GM06990 (cell line): ENCODE measurements around the gene WASHC4.
"Not testable (repeated sequence)": the region's sequence is repeated elsewhere in the genome, so short reads cannot be mapped to it uniquely, and the experiment has no call there.

Source experiments
- DNase-seq: peaks from one replicate; pipeline ENCODE4 v3.0.0-alpha.2; 2011; ENCODE audit not compliant: insufficient read length; ENCODE audit errors: extremely low read depth
- H3K27me3 ChIP-seq: replicated peaks from 2 replicates; pipeline ENCODE4 v1.6.0; 2011; ENCODE audit warnings: low read length; ENCODE audit not compliant: control insufficient read depth, insufficient read depth
- H3K36me3 ChIP-seq: 2 replicates; pipeline ENCODE4 v1.5.1; 2011; ENCODE audit warnings: low read length; ENCODE audit not compliant: control insufficient read depth, insufficient read depth
- H3K4me3 ChIP-seq: replicated peaks from 2 replicates; pipeline ENCODE4 v1.5.1; 2011; ENCODE audit warnings: low read depth, mild to moderate bottlenecking, control low read depth, low read length
- TF ChIP-seq, protein P1 (sequence below): IDR thresholded peaks from 2 replicates; pipeline ENCODE4 v1.5.1; 2011; ENCODE audit warnings: low read length, control low read depth, mild to moderate bottlenecking, inconsistent platforms; ENCODE audit not compliant: insufficient read depth, poor library complexity, severe bottlenecking

Gene WASHC4

DNA sequence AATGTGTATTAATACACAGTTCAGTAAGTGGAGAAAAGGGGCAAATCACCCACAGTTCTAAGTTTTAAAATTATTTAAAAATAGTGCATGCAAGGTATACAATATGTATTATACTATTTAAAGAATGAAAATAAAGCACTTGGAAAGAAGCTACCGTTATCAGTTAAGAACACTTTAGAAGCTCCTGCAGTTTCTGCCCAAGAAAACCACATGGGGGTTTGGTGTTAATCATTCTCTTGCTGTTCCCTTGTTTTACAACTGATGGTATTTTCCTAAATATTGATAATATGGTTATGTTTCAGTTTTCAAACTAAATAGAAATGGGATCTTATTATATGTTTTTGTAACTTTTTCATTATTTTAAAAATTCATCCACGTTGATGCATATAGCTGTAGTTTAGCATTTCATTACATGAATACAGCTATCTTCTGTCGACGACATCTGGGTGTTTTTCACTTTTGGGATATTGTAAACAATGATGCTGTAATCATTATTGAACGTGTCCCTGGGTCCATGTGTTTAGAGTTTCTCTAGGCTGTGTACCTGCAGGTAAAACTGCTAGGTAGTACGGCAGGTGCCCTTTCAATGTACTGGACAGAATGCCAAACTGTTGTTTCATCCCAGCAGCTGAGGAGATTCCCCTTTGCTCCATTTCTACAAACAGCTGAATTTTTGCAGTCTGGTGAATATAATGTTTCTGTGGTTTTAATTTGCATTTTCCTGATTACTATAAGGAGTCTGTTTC, 64.3 kb downstream of the WASHC4 start:
- Histone ChIP-seq H3K36me3 (no peaks in the 10 kb centered on the region; the same call in none of the 2 replicates), H3K27me3 (no peaks in the 10 kb centered on the region), H3K4me3 (no peak overlapping the region)
- DNase-seq, result no peak
- TF ChIP-seq, protein P1, sequence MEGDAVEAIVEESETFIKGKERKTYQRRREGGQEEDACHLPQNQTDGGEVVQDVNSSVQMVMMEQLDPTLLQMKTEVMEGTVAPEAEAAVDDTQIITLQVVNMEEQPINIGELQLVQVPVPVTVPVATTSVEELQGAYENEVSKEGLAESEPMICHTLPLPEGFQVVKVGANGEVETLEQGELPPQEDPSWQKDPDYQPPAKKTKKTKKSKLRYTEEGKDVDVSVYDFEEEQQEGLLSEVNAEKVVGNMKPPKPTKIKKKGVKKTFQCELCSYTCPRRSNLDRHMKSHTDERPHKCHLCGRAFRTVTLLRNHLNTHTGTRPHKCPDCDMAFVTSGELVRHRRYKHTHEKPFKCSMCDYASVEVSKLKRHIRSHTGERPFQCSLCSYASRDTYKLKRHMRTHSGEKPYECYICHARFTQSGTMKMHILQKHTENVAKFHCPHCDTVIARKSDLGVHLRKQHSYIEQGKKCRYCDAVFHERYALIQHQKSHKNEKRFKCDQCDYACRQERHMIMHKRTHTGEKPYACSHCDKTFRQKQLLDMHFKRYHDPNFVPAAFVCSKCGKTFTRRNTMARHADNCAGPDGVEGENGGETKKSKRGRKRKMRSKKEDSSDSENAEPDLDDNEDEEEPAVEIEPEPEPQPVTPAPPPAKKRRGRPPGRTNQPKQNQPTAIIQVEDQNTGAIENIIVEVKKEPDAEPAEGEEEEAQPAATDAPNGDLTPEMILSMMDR, result no peak

DNA sequence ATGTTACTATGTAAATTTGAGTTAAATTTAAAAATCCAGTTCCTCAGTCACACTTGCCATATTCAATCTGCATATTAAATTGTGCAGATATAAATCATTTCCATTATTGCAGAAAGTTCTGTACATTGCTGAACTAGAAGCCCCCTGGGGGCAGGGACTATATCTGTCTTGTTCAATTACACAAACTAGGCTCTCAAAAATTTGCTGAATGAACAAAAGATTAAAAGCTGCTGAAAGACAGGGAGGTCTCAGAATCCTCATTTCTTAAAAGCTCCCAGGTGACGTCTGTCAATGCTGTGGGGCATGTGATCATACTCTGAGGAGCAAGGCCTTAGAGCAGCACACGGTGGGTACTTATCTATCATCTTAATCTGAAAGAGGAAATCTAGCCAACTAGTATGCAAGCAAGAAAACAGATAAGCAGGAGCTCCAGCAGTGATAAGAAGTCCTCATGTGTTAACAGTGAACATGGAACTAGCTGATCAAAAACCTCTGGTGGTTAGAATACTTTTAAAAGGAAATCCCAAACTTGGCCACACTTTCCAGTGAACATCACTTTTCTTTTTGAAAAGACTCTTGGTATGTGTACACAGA, 68.0 kb downstream of the WASHC4 start:
- H3K4me3 ChIP-seq, result no peak overlapping the region
- DNase-seq, result no peak
- H3K27me3 ChIP-seq, result no peaks in the 10 kb centered on the region
- TF ChIP-seq, protein P1, result no peak
- H3K36me3 ChIP-seq, result no peaks in the 10 kb centered on the region; the same call in none of the 2 replicates

DNA sequence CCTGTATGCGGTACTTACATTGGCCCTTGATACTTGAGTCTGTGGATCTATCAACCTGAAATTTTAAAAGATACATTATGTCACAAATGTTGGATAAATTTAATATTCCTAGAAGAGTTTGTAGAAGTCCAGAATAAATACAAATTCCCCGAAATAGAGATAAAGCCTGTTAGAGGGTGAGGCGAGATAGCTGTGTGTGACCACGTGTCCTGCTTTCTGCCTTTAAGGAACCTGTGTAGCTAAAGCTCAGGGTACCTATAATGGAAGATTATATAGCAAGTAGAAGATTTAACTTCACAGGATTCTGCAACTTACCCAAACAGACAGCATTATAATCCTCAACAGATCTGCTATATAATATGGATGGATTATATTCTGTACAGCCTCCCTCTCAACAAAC, 69.7 kb downstream of the WASHC4 start:
- H3K4me3 ChIP-seq, result no peak overlapping the region
- H3K27me3 ChIP-seq, result no peaks in the 10 kb centered on the region
- DNase-seq, result no peak
- TF ChIP-seq, protein P1, result no peak
- H3K36me3 ChIP-seq, result no peaks in the 10 kb centered on the region; the same call in none of the 2 replicates

DNA sequence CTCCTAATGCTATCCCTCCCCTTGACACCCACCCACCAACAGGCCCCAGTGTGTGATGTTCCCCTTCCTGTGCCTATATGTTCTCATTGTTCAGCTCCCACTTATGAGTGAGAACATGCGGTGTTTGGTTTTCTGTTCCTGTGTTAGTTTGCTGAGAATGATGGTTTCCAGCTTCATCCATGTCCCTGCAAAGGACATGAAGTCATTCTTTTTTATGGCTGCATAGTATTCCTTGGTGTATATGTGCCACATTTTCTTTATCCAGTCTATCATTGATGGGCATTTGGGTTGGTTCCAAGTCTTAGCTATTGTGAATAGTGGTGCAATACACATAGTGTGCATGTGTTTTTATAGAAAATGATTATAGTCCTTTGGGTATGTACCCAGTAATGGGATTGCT, 71.6 kb downstream of the WASHC4 start:
- H3K4me3 ChIP-seq, DNase-seq, H3K27me3 ChIP-seq, H3K36me3 ChIP-seq: not testable (repeated sequence)

DNA sequence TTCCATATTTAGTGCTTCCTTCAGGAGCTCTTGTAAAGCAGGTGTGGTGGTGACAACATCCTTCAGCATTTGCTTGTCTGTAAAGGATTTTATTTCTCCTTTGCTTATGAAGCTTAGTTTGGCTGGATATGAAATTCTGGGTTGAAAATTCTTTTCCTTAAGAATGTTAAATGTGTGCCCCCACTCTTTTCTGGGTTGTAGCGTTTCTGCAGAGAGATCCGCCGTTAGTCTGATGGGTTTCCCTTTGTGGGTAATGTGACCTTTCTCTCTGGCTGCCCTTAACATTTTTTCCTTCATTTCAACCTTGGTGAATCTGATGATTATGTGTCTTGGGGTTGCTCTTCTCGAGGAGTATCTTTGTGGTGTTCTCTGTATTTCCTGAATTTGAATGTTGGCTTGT, 75.9 kb downstream of the WASHC4 start:
- DNase-seq, H3K27me3 ChIP-seq, H3K36me3 ChIP-seq, H3K4me3 ChIP-seq: not testable (repeated sequence)

DNA sequence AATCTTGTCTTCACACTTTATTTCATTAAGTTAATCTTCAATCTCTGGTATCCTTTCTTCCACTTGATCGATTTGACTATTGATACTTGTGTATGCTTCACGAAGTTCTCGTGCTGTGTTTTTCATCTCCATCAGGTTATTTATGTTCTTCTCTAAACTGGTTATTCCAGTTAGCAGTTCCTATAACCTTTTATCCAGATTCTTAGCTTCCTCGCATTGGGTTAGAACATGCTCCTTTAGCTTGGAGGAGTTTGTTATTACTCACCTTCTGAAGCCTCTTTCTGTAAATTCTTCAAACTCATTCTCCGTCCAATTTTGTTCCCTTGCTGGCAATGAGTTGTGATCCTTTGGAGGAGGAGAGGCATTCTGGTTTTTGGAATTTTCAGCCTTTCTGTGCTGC, 76.4 kb downstream of the WASHC4 start:
- not testable (repeated sequence) for H3K36me3 ChIP-seq, DNase-seq, H3K27me3 ChIP-seq, H3K4me3 ChIP-seq

DNA sequence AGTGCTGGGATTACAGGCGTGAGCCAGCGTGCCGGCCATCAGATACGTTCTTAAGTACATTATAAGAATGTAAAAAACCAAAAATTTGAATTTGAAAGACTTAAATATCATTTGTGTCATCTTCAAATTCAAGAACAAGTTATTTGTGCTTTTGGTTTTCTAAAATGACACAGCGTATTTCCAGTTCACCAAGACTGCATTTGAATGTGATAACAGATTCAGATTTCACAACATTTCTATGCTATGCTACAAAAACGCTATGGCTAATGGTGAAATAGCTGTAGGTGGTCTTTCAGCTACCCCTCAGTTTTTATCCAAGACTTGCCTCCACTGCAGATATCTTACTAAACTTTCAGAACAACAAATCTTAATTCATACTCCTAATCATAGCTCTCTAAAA, 81.8 kb downstream of the WASHC4 start:
- Histone ChIP-seq H3K4me3 (no peak overlapping the region), H3K27me3 (no peaks in the 10 kb centered on the region), H3K36me3 (peaks cover 5% of the 10 kb centered on the region)
- TF ChIP-seq, protein P1, result no peak
- no peak for DNase-seq
